PC-9 (cell line): ENCODE results near the gene GRN. TPM values are rescaled to one million over a fixed set of nuclear protein-coding genes. Genes with fewer than 3 reads are reported as not detected.

ENCODE experiments used
- BruUV-seq: library from RNA; stranded (reverse); fragments of 400-500 nt; replicated peaks from 2 replicates; lab custom pipeline; 2021; lab: Mats Ljungman, UMichigan
- CTCF ChIA-PET: fragments of 300-600 bp; sonication (Branson Sonifier 250); formaldehyde crosslinking; loops from one replicate; lab custom pipeline; 2022; ENCODE audit warnings: antibody characterized with exemption; lab: Charles Lee
- POLR2A ChIA-PET: fragments of 300-600 bp; sonication (Branson Sonifier 250); formaldehyde crosslinking; loops from one replicate; lab custom pipeline; 2022; ENCODE audit warnings: antibody characterized with exemption; ENCODE audit not compliant: unreplicated experiment; lab: Charles Lee
- DNase-seq, 2 experiments: peaks; one replicate each; pipeline versions ENCODE4 v3.0.0 to v3.0.0-alpha.2; 2015 to 2022; ENCODE audit warnings: mixed read lengths in 1 of 2
- H2AFZ ChIP-seq: fragments of 200-600 bp; sonication (generic); 2 replicates; pipeline ENCODE4 v1.8.1; 2017; ENCODE audit warnings: antibody characterized with exemption
- H3F3A ChIP-seq: fragments of 200-600 bp; sonication (generic); 2 replicates; pipeline ENCODE4 v1.8.1; 2017; ENCODE audit warnings: antibody characterized with exemption, mild to moderate bottlenecking, low read depth; ENCODE audit not compliant: insufficient read depth
- H3K27ac ChIP-seq: fragments of 200-600 bp; sonication (generic); 2 replicates; pipeline ENCODE4 v1.6.1; 2016; ENCODE audit warnings: mixed run types
- H3K27me3 ChIP-seq: fragments of 200-600 bp; sonication (generic); 2 replicates; pipeline ENCODE4 v1.6.1; 2016; ENCODE audit warnings: low read depth, mixed run types; ENCODE audit not compliant: insufficient read depth
- H3K36me3 ChIP-seq: fragments of 200-600 bp; sonication (generic); 2 replicates; pipeline ENCODE4 v1.6.1; 2016; ENCODE audit warnings: low read depth, mixed run types
- H3K4me1 ChIP-seq: fragments of 200-600 bp; sonication (generic); replicated peaks from 2 replicates; pipeline ENCODE4 v1.6.1; 2016; ENCODE audit warnings: mixed run types; ENCODE audit not compliant: insufficient read depth
- H3K4me2 ChIP-seq: fragments of 200-600 bp; sonication (generic); 2 replicates; pipeline ENCODE4 v1.6.1; 2017; ENCODE audit warnings: mixed run types
- H3K4me3 ChIP-seq: fragments of 200-600 bp; sonication (generic); 2 replicates; pipeline ENCODE4 v1.6.1; 2016; ENCODE audit warnings: mixed run types
- H3K79me2 ChIP-seq: fragments of 200-600 bp; sonication (generic); 2 replicates; pipeline ENCODE4 v1.6.1; 2017; ENCODE audit warnings: low read depth, mixed run types
- H3K9me2 ChIP-seq: fragments of 200-600 bp; sonication (generic); 2 replicates; pipeline ENCODE4 v1.8.1; 2017; ENCODE audit warnings: mild to moderate bottlenecking; ENCODE audit not compliant: insufficient read depth
- H3K9me3 ChIP-seq: fragments of 200-600 bp; sonication (generic); 2 replicates; pipeline ENCODE4 v1.8.1; 2016; ENCODE audit warnings: low read depth; ENCODE audit not compliant: insufficient read depth
- H4K20me1 ChIP-seq: fragments of 200-600 bp; sonication (generic); 2 replicates; pipeline ENCODE4 v1.8.1; 2017; ENCODE audit not compliant: insufficient read depth
- CTCF ChIP-seq: fragments of 200-600 bp; sonication (generic); conservative IDR thresholded peaks from 2 replicates; pipeline ENCODE4 v1.6.1; 2017; ENCODE audit warnings: mixed run types, antibody characterized with exemption, mild to moderate bottlenecking, moderate library complexity
- EZH2 ChIP-seq: fragments of 200-600 bp; sonication (generic); IDR thresholded peaks from 2 replicates; pipeline ENCODE4 v1.8.0; 2017; ENCODE audit warnings: antibody characterized with exemption, low read depth
- intact Hi-C: fragments of 100-400 bp; cut with micrococcal nuclease; formaldehyde crosslinking; loops from one replicate; pipeline ENCODE4 v1.10.0; 2022; ENCODE audit not compliant: unreplicated experiment
- total RNA-seq: library from RNA; stranded (reverse); gene quantifications from 2 replicates; pipeline ENCODE4 v1.2.3, GENCODE V29; 2021

Gene GRN
- total RNA-seq, 1 experiment from 2014 or later = 226 TPM

GRCh38 chr17:44343510-44344209 is 1.4 kb upstream of the GRN start:
- H3F3A ChIP-seq = peaks cover 14% of the 10 kb centered on the region; the same call in 1 of the 2 replicates
- ChIA-PET CTCF (no interaction called here), POLR2A (interaction anchor here (0.6 kb wide), 1 partner anchor 13 kb away, joined by 10 read pairs; no protein-coding TSS in a partner anchor)
- H3K9me2 ChIP-seq = no peaks in the 10 kb centered on the region
- intact Hi-C loops = loop anchor here (10.0 kb wide), 1 partner anchor 269 kb away; the partner anchor contains the start of gene G6PC3
- H3K4me1 ChIP-seq = peaks cover 27% of the 10 kb centered on the region
- H3K4me2 ChIP-seq = no peak overlapping the region
- no peaks in the 10 kb centered on the region for H3K27me3 ChIP-seq
- peaks cover 7% of the 10 kb centered on the region; the same call in 1 of the 2 replicates for H3K79me2 ChIP-seq
- no peaks in the 10 kb centered on the region for H3K9me3 ChIP-seq
- no peak for TF ChIP-seq CTCF
- TF ChIP-seq EZH2 = no peak
- H4K20me1 ChIP-seq = peaks cover 8% of the 10 kb centered on the region; the same call in 1 of the 2 replicates
- no peak for DNase-seq
- no TSS peak for BruUV-seq
- H3K36me3 ChIP-seq = no peaks in the 10 kb centered on the region
- H3K27ac ChIP-seq = no peak overlapping the region
- H2AFZ ChIP-seq = no peak overlapping the region
- no peak overlapping the region for H3K4me3 ChIP-seq

GRCh38 chr17:44345454-44346026 is 438 bp downstream of the GRN start:
- intact Hi-C loops = loop anchor here (10.0 kb wide), 1 partner anchor 271 kb away; the partner anchor contains the start of gene G6PC3
- DNase-seq = peak; percentile 61 to 63
- Histone ChIP-seq H3K9me3 (no peaks in the 10 kb centered on the region), H3K4me2 (peak overlapping the region; percentile 93), H3K4me1 (peaks cover 15% of the 10 kb centered on the region), H3K36me3 (no peaks in the 10 kb centered on the region), H3K79me2 (peaks cover 7% of the 10 kb centered on the region; the same call in 1 of the 2 replicates), H3K27ac (peak overlapping the region; percentile 31; the same call in 1 of the 2 replicates), H4K20me1 (peaks cover 8% of the 10 kb centered on the region; the same call in 1 of the 2 replicates), H3K9me2 (no peaks in the 10 kb centered on the region), H3F3A (peaks cover 7% of the 10 kb centered on the region; the same call in 1 of the 2 replicates), H2AFZ (peak overlapping the region; percentile 87), H3K4me3 (peak overlapping the region; percentile 95), H3K27me3 (no peaks in the 10 kb centered on the region)
- CTCF ChIA-PET = interaction anchor here (0.5 to 1.1 kb wide), 6 partner anchors 19 to 411 kb away, joined by 3 to 8 read pairs (median 4); no protein-coding TSS in a partner anchor
- POLR2A ChIA-PET = interaction anchor here (0.6 to 1.5 kb wide), 2 partner anchors 19 to 417 kb away, joined by 5 to 7 read pairs; no protein-coding TSS in a partner anchor
- TF ChIP-seq EZH2 = no peak
- peak; percentile 71 for TF ChIP-seq CTCF
- TSS peak; percentile 75 for BruUV-seq
